NCI-H226 (cell line): ENCODE measurements around the gene ZNF711.
"Not testable (repeated sequence)": the region's sequence is repeated elsewhere in the genome, so short reads cannot be mapped to it uniquely, and the experiment has no call there.

Source experiments
- DNase-seq: peaks from one replicate; pipeline ENCODE4 v3.0.0-alpha.2; 2015

The ZNF711 gene

DNA sequence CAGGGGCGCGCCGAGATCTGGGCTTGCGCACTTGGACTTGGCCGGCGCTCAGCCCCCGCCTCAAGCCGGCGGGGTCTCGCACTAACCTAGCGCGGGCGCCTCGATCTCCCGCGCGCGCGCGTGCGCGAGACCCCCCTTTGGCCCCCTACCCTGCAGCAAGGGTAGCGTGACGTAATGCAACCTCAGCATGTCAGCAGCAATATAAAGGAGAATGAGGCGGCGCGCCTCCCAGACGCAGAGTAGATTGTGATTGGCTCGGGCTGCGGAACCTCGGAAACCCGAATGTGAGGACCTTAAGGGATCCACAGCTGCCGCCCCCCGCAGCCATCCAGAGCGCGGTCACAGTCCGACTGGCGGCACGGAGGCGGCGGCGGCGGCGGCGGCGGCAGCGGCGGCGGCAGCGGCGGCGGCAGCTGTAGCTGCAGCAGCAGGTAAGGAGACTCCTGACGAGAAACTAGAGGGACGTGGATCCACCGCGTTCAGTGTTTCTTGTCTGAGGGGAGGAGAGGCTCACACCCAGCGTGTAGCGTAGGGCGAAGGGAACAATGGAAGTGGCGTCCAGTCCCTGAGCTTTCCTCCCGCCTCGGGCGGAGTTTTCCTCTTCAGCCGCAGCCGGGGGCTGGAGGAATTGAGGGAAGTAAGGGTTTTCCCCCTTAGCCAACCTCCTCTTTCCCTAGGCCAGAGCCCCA is at the start of gene ZNF711, which contains the start of gene SATL1:
Gene ZNF711 (plus strand): TSS at position 231 of the 689 bp plus-strand sequence. CDS start 3,582 bp downstream, outside the sequence.
Gene SATL1 (minus strand): TSS at position 19 of the 689 bp plus-strand sequence. CDS start 134,811 bp downstream, outside the sequence.
- DNase-seq = no peak

DNA sequence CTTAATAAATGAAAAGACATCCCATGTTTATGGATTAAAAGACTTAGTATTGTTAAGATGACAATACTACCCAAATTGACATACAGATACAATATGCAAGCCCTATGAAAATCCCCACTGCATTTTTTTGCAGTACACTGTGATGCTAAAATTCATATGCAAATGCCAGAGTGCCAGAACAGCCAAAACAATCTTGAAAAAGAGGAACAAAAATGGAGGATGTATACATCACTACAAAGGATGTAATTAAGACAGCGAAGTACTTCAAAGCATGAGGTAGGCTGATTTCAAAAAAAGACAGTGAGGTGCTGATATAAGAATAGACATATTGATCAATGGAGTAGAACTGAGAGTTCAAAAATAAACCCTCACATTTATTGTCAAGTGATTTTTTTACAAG is 47.5 kb upstream of the ZNF711 start:
- DNase-seq = no peak

DNA sequence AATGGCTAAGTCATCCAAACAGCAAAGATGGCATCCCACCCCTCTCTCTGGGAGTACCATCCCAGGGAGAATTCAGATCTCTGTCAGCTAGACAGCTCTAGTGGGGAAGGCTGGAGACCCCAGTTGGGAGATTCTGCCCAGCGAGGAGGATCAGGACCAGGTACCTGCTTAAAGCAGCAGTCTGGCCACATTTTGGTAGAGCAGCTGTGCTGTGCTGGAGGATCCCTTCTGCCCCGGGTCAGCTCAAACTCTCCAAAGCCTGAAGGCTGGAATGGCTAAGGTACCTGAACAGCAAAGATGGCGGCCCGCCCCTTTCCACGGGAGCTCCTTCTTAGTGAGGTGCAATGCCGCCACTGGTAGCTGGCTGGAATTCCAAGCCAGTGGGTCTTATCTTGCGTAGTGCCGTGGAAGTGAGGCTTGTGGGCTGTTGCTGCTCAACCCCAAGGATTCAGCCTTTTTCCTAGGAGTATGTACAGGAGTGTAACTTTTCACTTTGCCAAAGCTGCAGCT is 40.3 kb upstream of the ZNF711 start:
- no peak for DNase-seq

DNA sequence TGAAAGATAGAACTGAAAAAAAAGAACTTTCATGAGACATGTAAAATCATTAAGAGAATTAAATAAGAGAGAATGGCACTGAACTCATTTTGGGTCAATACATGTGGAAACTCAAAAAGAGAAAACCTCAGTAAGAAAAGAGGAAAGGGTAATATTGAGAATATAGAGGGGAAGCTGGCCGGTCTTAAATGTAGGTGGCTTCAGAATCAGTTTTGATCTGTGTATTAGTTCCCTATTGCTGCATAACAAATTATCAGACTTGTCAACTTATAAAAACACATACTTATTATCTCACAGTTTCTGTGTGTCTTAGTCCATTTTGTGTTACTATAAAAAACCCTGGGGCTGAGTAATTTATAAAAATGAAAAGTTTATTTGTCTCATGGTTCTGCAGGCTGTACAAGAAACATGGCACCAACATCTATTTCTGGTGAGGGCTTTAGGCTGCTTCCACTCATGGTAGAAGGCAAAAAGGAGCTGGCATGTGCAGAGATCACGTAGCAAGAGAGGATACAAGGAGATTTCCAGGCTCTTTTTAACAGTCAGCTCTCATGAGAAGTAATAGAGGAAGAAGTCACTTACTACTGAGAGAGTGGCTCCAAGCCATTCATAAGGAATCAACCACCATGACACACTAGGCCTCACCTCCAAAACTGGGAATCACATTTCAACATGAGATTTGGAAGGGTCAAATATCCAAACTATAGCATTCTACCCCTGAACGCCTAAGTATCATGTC is 29.8 kb upstream of the ZNF711 start:
- no peak for DNase-seq

DNA sequence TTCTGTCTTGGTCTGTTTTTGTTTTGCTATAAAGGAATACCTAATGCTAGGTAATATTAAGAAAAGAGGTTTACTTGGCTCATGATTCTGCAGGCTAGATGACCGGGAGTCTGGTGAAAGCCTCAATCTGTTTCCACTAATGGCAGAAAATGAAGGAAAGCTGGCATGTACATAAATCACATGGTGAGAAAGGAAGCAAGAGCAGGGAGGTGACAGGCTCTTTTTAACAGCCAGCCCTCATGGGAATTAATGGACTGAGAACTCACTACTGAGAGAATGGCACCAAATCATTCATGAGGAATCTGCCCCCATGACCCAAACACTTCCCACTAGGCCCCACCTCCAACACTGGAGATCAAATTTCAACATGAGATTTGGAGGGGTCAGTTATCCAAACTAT is 27.8 kb upstream of the ZNF711 start:
- DNase-seq = no peak

DNA sequence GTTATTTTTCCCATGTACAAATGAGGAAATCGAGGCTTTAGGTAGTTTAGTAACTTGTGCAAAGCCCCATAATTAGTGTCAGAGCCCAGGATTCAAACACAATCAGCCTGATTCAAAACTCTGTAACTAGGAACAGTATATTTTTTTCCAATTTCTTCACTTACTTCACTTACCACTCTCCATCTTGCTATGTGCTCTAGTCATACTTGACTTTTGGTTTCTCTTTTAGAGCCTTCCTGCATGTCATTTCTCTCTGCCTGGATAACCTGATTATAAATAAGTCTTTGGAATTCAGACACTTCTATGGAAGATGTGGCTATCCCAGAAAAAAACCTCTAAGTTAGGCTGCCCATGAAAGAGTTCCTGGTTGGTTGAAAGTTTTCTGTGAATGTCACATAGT is 22.4 kb upstream of the ZNF711 start:
- no peak for DNase-seq

DNA sequence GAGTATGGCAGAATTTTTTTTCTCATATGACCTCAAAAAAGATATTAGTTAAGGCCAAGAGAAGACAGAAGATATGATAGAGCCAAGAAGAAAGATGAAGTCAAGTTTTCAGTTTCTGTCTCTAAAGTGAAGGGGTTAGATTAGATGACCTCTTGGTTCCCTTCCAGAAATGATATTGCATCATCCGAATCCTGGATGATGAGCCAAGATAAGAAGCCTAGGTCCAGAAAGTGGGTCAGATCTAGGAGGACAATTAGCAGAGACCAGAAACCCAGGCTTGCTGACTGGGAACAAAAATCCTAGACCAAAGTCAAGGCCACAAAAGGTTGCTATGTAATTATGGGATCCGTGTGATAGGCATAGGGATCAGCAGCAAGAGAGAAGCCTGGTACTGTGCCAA is 20.4 kb upstream of the ZNF711 start:
- DNase-seq = no peak

DNA sequence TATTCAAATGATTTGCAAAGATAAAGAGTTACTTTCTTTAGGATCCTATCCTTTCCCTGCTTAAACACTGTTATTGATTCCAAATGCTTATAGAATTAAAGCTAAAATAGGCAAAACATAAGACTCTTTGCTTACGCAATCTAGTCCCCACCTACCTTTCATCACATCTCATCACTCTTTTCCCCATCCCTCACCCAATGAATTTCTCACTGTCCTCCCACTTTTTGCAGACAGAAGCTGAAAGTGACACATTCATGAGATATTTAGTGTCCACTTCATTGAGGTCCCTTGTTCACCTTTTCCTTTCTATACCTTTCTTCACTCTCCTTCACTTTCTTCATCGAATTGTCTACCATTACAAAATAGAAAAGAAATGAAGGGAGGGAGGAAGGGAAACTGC is 636 bp upstream of the ZNF711 start:
- DNase-seq = no peak

DNA sequence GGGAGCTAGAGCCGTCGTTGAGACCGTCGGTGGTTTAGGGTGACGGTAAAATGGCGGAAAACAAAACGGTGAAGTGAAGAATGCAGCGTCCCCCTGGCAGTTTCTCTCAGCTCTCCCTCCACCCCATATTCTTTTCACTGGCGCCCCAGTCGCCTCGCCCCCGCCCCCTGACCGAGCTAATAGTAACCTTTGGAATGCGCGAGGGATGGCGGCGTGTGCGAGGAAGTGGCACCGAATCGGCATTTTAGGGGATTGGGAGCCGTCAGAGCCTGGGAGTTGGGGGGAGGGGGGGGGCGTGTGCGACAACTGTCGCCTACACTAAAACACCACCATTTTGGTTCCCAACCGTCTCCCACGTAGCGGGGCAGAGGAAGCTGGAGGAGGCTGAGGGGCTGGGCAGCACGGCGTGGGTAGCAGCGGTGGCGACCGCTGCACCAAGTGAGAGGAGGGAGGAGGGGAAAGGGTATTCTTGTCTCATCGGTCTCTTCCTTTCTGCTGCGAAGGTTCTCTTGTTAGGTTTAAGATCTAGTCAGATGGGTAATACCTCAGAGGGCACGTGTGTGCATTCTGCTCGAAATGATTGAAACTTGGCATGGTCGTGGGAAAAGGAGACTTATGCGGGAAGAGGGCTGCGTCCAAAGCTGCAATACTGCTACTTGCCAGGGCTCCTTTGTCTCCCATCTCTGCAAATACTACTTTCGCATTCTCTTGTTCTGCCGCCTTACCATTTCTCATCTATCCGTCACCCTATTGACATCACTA is 840 bp downstream of the ZNF711 start:
- DNase-seq = no peak

DNA sequence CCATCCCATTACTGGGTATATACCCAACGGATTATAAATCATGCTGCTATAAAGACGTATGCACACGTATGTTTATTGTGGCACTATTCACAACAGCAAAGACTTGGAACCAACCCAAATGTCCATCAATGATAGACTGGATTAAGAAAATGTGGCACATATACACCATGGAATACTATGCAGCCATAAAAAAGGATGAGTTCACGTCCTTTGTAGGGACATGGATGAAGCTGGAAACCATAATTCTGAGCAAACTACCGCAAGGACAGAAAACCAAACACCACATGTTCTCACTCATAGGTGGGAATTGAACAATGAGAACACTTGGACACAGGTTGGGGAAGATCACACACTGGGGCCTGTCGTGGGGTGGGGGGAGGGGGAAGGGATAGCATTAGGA is 41.5 kb downstream of the ZNF711 start:
- DNase-seq = not testable (repeated sequence)

DNA sequence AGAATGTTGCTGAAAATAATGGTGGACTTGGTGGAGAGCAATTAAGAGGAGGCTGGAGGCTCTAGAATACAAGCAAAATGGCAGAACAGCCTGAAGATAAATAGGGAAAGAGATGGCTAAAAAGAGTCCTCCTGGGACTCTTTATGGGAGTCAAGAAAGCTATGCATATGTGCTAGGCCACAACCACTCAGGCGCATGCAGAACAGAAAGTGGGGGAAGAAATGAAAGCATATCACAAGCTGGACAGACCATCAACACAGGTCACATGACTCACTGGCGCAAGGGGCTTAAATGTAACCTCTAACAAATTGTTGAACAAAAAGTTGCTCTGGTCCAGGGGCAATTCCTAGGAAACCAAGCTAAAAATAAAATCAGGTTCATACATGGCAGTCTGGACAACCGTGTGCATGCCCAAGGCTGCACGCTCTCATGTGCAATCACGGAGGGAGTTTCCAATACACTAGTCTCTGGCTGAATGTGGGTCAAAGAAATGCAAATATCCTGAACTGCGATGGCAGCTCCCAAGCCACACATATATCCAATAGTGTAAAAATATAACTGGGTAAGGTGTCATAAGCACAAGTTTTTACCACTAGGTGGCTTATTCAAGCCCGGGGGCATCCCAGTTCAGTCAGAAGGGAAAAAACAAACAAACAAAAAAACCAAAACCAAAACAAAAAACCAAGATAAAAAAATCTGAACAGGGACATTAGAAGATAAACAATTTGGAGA is 45.4 kb downstream of the ZNF711 start:
- DNase-seq = no peak

DNA sequence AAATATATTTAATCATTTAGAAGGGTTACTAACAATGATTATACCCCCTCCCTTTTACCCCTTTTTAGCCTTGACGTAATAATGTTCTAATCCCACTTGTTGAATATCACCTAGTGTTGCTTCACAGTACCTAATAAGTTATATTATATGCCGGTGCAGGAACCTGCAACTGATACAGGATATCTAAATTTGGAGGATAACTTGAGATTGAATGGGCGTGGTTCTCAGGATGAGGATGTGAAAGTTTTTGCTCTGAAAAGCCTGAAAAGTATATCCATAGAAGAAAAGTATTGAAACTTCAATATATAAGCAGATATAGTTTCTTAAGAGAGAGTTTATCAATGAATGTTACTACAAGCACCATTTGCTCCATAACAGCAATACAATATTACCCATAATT is 59.8 kb downstream of the ZNF711 start:
- DNase-seq = no peak

DNA sequence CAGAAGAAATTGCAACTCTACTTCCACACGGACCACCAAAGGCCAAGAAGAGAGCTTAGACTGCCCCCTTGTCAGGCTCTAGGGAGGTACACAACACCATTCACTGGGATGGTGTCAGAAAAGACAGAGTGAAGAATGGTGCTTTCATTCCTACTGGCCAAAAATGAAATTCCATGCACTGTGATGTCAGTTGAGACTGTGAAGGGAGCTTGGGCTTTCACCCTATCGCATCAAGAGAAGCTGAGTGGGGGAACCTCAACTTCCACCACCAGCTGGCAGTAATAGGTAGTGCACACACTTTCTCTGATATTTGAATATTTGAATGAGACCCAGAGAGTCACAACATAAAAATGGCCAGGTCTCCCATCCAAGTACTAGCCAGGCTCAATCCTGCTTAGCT is 65.9 kb downstream of the ZNF711 start:
- no peak for DNase-seq

DNA sequence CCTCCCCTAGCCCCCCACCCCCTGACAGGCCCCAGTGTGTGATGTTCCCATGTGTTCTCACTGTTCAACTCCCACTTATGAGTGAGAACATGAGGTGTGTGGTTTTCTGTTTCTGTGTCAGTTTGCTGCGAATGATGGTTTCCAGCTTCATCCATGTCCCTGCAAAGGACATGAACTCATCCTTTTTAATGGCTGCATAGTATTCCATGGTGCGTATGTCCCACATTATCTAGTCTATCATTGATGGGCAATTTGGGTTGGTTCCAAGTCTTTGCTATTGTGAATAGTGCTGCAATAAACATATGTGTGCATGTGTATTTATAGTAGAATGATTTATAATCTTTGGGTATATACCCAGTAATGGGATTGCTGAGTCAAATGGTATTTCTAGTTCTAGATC is 67.6 kb downstream of the ZNF711 start:
- DNase-seq = not testable (repeated sequence)
